Fibroblast of pulmonary artery (primary cell): ENCODE measurements around the gene MAN1C1.

Source experiments
- DNase-seq: peaks from one replicate; pipeline ENCODE4 v3.0.0-alpha.2; 2010; ENCODE audit warnings: low read depth
- H3K4me3 ChIP-seq: replicated peaks from 2 replicates; pipeline ENCODE4 v1.5.1; 2011; ENCODE audit warnings: low read depth, mild to moderate bottlenecking, control low read depth, low read length, moderate library complexity
- CTCF ChIP-seq: IDR thresholded peaks from 2 replicates; pipeline ENCODE4 v1.5.1; 2011; ENCODE audit warnings: mild to moderate bottlenecking, control low read depth, low read length, inconsistent platforms; ENCODE audit errors: missing control alignments

The MAN1C1 gene

GRCh38 chr1:25780318-25781129 lies 163.9 kb downstream of the MAN1C1 start:
- no peak for TF ChIP-seq CTCF
- DNase-seq, result no peak
- H3K4me3 ChIP-seq, result no peak overlapping the region

- H3K4me3 ChIP-seq, result no peak overlapping the region
- TF ChIP-seq CTCF, result no peak
- DNase-seq, result no peak
Observed at GRCh38 chr1:25781130-25781433, 164.5 kb downstream of the MAN1C1 start.

GRCh38 chr1:25782608-25783201 lies 166.1 kb downstream of the MAN1C1 start:
- no peak for DNase-seq
- no peak for TF ChIP-seq CTCF
- no peak overlapping the region for H3K4me3 ChIP-seq

GRCh38 chr1:25784575-25785051 lies 168.0 kb downstream of the MAN1C1 start:
- H3K4me3 ChIP-seq, result no peak overlapping the region
- DNase-seq, result no peak
- TF ChIP-seq CTCF, result no peak

- TF ChIP-seq CTCF, result no peak
- H3K4me3 ChIP-seq, result no peak overlapping the region
- no peak for DNase-seq
Observed at GRCh38 chr1:25785333-25786067, 168.9 kb downstream of the MAN1C1 start.

GRCh38 chr1:25786887-25787759 lies 170.5 kb downstream of the MAN1C1 start:
- H3K4me3 ChIP-seq, result no peak overlapping the region
- TF ChIP-seq CTCF, result no peak
- no peak for DNase-seq
